ENCODE measurements around the gene DCAF5. TPM values are rescaled to one million over a fixed set of nuclear protein-coding genes. Genes with fewer than 3 reads are reported as not detected.
A peak's percentile ranks its signal among the peaks of the same experiment; 100 is the strongest.

The DCAF5 gene
- total RNA-seq, 4 donors from 2014 or later, result 31.8 to 60.0 (median 38.5) TPM

GRCh38 chr14:69132513-69133181 lies 20.3 kb downstream of the DCAF5 start:
- TF ChIP-seq CTCF (IDR thresholded peaks at IDR 0.05) (no peak), POLR2A (IDR thresholded peaks at IDR 0.05) (no peak)
- intact Hi-C loops (cut with DNase I; ENCODE audit: low total_unique reads), result no loop called here

GRCh38 chr14:69131176-69131575 lies 21.7 kb downstream of the DCAF5 start:
- intact Hi-C loops (cut with DNase I; ENCODE audit: low total_unique reads), result no loop called here
- 91 to 100% methylated on average over 2 of the region's 2 CpGs for WGBS, 2 donors
- H3K4me3 ChIP-seq (ENCODE audit: low read depth, poor library complexity, severe bottlenecking), result no peak overlapping the region
- TF ChIP-seq POLR2A (IDR thresholded peaks at IDR 0.05), result no peak
- TF ChIP-seq CTCF (IDR thresholded peaks at IDR 0.05), result no peak
- no peak for DNase-seq (ENCODE audit: low spot score in 2 of 2)

More at GRCh38 chr14:69132513-69133181, 20.3 kb downstream of the DCAF5 start:
- H3K4me3 ChIP-seq (ENCODE audit: low read depth, poor library complexity, severe bottlenecking), result no peak overlapping the region
- 69 to 77% methylated on average over 4 of the region's 4 CpGs for WGBS, 2 donors
- no peak for DNase-seq (ENCODE audit: low spot score in 2 of 2)

- peak in 1 of 3 donors; percentile 66 for TF ChIP-seq CTCF (IDR thresholded peaks at IDR 0.05)
- TF ChIP-seq POLR2A (IDR thresholded peaks at IDR 0.05), result no peak
- intact Hi-C loops (cut with DNase I; ENCODE audit: low total_unique reads), result loop anchor here (10.0 kb wide), 1 partner anchor 115 kb away; no protein-coding TSS in a partner anchor
- peak; percentile 60 to 89 for DNase-seq (ENCODE audit: low spot score in 2 of 2)
- 13 to 15% methylated on average over 7 of the region's 7 CpGs for WGBS, 2 donors
- no peak overlapping the region for H3K4me3 ChIP-seq (ENCODE audit: low read depth, poor library complexity, severe bottlenecking)
Observed at GRCh38 chr14:69129264-69129880, 23.5 kb downstream of the DCAF5 start.

GRCh38 chr14:69118305-69118704 lies 34.6 kb downstream of the DCAF5 start:
- intact Hi-C loops (cut with DNase I; ENCODE audit: low total_unique reads), result no loop called here
- DNase-seq (ENCODE audit: low spot score in 2 of 2), result no peak
- no peak overlapping the region for H3K4me3 ChIP-seq (ENCODE audit: low read depth, poor library complexity, severe bottlenecking)
- TF ChIP-seq CTCF (IDR thresholded peaks at IDR 0.05), result no peak
- no peak for TF ChIP-seq POLR2A (IDR thresholded peaks at IDR 0.05)
- WGBS, 2 donors, result 94% methylated on average over 1 of the region's 1 CpG

GRCh38 chr14:69117020-69117767 lies 35.7 kb downstream of the DCAF5 start:
- no peak for DNase-seq (ENCODE audit: low spot score in 2 of 2)
- 88 to 89% methylated on average over 6 of the region's 6 CpGs for WGBS, 2 donors
- intact Hi-C loops (cut with DNase I; ENCODE audit: low total_unique reads), result no loop called here
- TF ChIP-seq POLR2A (IDR thresholded peaks at IDR 0.05) (no peak), CTCF (IDR thresholded peaks at IDR 0.05) (no peak)
- H3K4me3 ChIP-seq (ENCODE audit: low read depth, poor library complexity, severe bottlenecking), result no peak overlapping the region
